Stimulated activated naive CD8-positive, alpha-beta T cell treated with anti-CD3 and anti-CD28 coated beads, Interleukin-15, amount 100 ng/mL, for 72 hours (primary cell): ENCODE data around the gene OR2AT4.

Source experiments
- ATAC-seq: fragments of 150-1000 bp; cut with Tn5 transposase; 2 replicates; pipeline ENCODE4 v1.10.0; 2021; ENCODE audit warnings: mild to moderate bottlenecking, moderate library complexity
- DNase-seq, 2 donors: peaks; one replicate each; pipeline ENCODE4 v3.0.0; 2021 to 2022
- H3K27ac Mint-ChIP-seq, 2 donors: one replicate each; pipeline ENCODE4 v1.8.0; 2022; ENCODE audit warnings: mild to moderate bottlenecking in 2 of 2, mixed read lengths in 2 of 2, moderate library complexity in 2 of 2
- H3K27me3 Mint-ChIP-seq: one replicate; pipeline ENCODE4 v1.8.0; 2022; ENCODE audit warnings: mixed read lengths
- H3K4me1 Mint-ChIP-seq: one replicate; pipeline ENCODE4 v1.8.0; 2022; ENCODE audit warnings: mild to moderate bottlenecking, mixed read lengths
- H3K4me3 Mint-ChIP-seq, 2 donors: one replicate each; pipeline ENCODE4 v1.8.0; 2022; ENCODE audit warnings: mild to moderate bottlenecking in 2 of 2, mixed read lengths in 2 of 2, moderate library complexity in 1 of 2
- H3K9me3 Mint-ChIP-seq, 2 donors: one replicate each; pipeline ENCODE4 v1.8.0; 2022; ENCODE audit warnings: mixed read lengths in 2 of 2

Gene OR2AT4

GRCh38 chr11:75033916-75034315 lies 62.8 kb downstream of the OR2AT4 start:
- Mint-ChIP-seq H3K4me1 (no peaks in the 10 kb centered on the region), H3K4me3 (no peak overlapping the region), H3K27me3 (no peaks in the 10 kb centered on the region), H3K27ac (no peak overlapping the region), H3K9me3 (no peaks in the 10 kb centered on the region)
- DNase-seq (no peak), ATAC-seq (no peak)

- no peaks in the 10 kb centered on the region for H3K27me3 Mint-ChIP-seq
- ATAC-seq, result no peak
- no peak overlapping the region for H3K27ac Mint-ChIP-seq
- no peak overlapping the region for H3K4me3 Mint-ChIP-seq
- no peak for DNase-seq
- H3K4me1 Mint-ChIP-seq, result no peaks in the 10 kb centered on the region
- H3K9me3 Mint-ChIP-seq, result no peaks in the 10 kb centered on the region
Observed at GRCh38 chr11:75032550-75032935, 64.1 kb downstream of the OR2AT4 start.

GRCh38 chr11:75031771-75032549 lies 64.7 kb downstream of the OR2AT4 start:
- Mint-ChIP-seq H3K9me3 (no peaks in the 10 kb centered on the region), H3K4me3 (no peak overlapping the region), H3K4me1 (no peaks in the 10 kb centered on the region), H3K27ac (no peak overlapping the region), H3K27me3 (no peaks in the 10 kb centered on the region)
- DNase-seq, result peak; percentile 35 to 41
- ATAC-seq, result peak; percentile 63
